HepG2 (cell line): ENCODE results near the gene LSM10. TPM values are rescaled to one million over a fixed set of nuclear protein-coding genes. Genes with fewer than 3 reads are reported as not detected.

Experiments used
- BCL6 ChIP-seq: IDR thresholded peaks from 2 replicates; pipeline ENCODE4 v1.6.1; 2016; ENCODE audit warnings: missing genetic modification reagents, missing compliant biosample characterization
- CAMTA2 ChIP-seq: sonication (generic); formaldehyde crosslinking; IDR thresholded peaks from 2 replicates; pipeline ENCODE4 v1.4.0; 2020; ENCODE audit warnings: mild to moderate bottlenecking, missing genetic modification reagents, borderline replicate concordance
- E2F5 ChIP-seq: sonication (generic); formaldehyde crosslinking; conservative IDR thresholded peaks from 2 replicates; pipeline ENCODE4 v1.4.0; 2020; ENCODE audit warnings: missing genetic modification reagents
- FOXM1 ChIP-seq: sonication (generic); formaldehyde crosslinking; IDR thresholded peaks from 2 replicates; pipeline ENCODE4 v1.5.0; 2020; ENCODE audit warnings: missing genetic modification reagents
- PBX2 ChIP-seq: IDR thresholded peaks from 2 replicates; pipeline ENCODE4 v1.6.1; 2016; ENCODE audit warnings: control low read depth
- PHF5A ChIP-seq: IDR thresholded peaks from one replicate; pipeline ENCODE4 v1.6.1; 2018; ENCODE audit warnings: low read depth, missing genetic modification reagents; ENCODE audit not compliant: unreplicated experiment
- STAT6 ChIP-seq: sonication (generic); formaldehyde crosslinking; IDR thresholded peaks from 2 replicates; pipeline ENCODE4 v1.4.0; 2020; ENCODE audit warnings: missing genetic modification reagents, mild to moderate bottlenecking, borderline replicate concordance
- TSC22D2 ChIP-seq: sonication (generic); formaldehyde crosslinking; IDR thresholded peaks from 2 replicates; pipeline ENCODE4 v1.5.1; 2020; ENCODE audit warnings: missing genetic modification reagents, mild to moderate bottlenecking, borderline replicate concordance
- ZBTB10 ChIP-seq: sonication (generic); formaldehyde crosslinking; IDR thresholded peaks from 2 replicates; pipeline ENCODE4 v1.4.0; 2020; ENCODE audit warnings: missing genetic modification reagents, borderline replicate concordance
- ZBTB4 ChIP-seq: sonication (generic); formaldehyde crosslinking; IDR thresholded peaks from 2 replicates; pipeline ENCODE4 v1.4.0; 2020; ENCODE audit warnings: missing genetic modification reagents, mild to moderate bottlenecking, borderline replicate concordance
- ZKSCAN8 ChIP-seq: IDR thresholded peaks from 2 replicates; pipeline ENCODE4 v1.6.1; 2016; ENCODE audit warnings: borderline replicate concordance, missing genetic modification reagents, missing compliant biosample characterization
- ZNF333 ChIP-seq: sonication (generic); formaldehyde crosslinking; IDR thresholded peaks from 2 replicates; pipeline ENCODE4 v1.4.0; 2020; ENCODE audit warnings: mild to moderate bottlenecking, missing genetic modification reagents, borderline replicate concordance
- ZNF362 ChIP-seq: sonication (generic); formaldehyde crosslinking; IDR thresholded peaks from 2 replicates; pipeline ENCODE4 v1.4.0; 2020; ENCODE audit warnings: missing genetic modification reagents, mild to moderate bottlenecking, borderline replicate concordance
- ZNF703 ChIP-seq: sonication (generic); formaldehyde crosslinking; IDR thresholded peaks from 2 replicates; pipeline ENCODE4 v1.5.1; 2020; ENCODE audit warnings: missing genetic modification reagents, mild to moderate bottlenecking, moderate library complexity, borderline replicate concordance
- ZZZ3 ChIP-seq: sonication (generic); formaldehyde crosslinking; IDR thresholded peaks from 2 replicates; pipeline ENCODE4 v1.4.0; 2020; ENCODE audit warnings: missing genetic modification reagents, mild to moderate bottlenecking, borderline replicate concordance
- polyA plus RNA-seq, 8 experiments: library from polyadenylated mRNA; depleted of rRNA in 3 of 8; stranded (reverse) in 7 of 8; unstranded in 1 of 8; fragments of >200 nt; fragmentation: Illumina TruSeq in 4 of 8; extraction: Trizol in 4 of 8; gene quantifications; 2 replicates each; pipeline versions ENCODE4 v1.2.1 to v1.2.3, GENCODE V29; 2011 to 2016; ENCODE audit warnings: low read depth in 4 of 8, missing spikeins in 1 of 8, mixed read lengths in 1 of 8; ENCODE audit not compliant: insufficient read depth in 1 of 8
- total RNA-seq, 5 experiments: library from RNA; depleted of rRNA; stranded (reverse); fragments of >200 nt; fragmentation: Illumina TruSeq; extraction: Trizol; gene quantifications; 2 replicates each; pipeline ENCODE4 v1.2.3, GENCODE V29; 2016; ENCODE audit warnings: low read depth in 1 of 5

Gene LSM10
- total and polyA plus RNA-seq, 2 of the 13 experiments (the other 11 are each of a cell fraction or from before 2014, with no cell fraction given), result 14.0 to 52.0 TPM

- no peak for TF ChIP-seq ZNF362
- 0 out of 2 replicates have a peak, but pooled peaks have one; percentile 70 for TF ChIP-seq ZZZ3 (CRISPR knock-in tag)
- TF ChIP-seq TSC22D2 (CRISPR knock-in tag), result no peak
- no peak for TF ChIP-seq PBX2 (CRISPR knock-in tag)
- TF ChIP-seq BCL6 (CRISPR knock-in tag), result no peak
- no peak for TF ChIP-seq ZKSCAN8
- TF ChIP-seq STAT6 (CRISPR knock-in tag), result no peak; the same call in 1 of the 2 replicates
- no peak for TF ChIP-seq E2F5 (CRISPR knock-in tag)
- TF ChIP-seq FOXM1 (CRISPR knock-in tag), result no peak
- no peak for TF ChIP-seq CAMTA2
- TF ChIP-seq ZBTB4 (CRISPR knock-in tag), result no peak
- TF ChIP-seq ZNF703 (CRISPR knock-in tag), result no peak
- TF ChIP-seq ZNF333, result no peak
- no peak for TF ChIP-seq PHF5A
- no peak for TF ChIP-seq ZBTB10 (CRISPR knock-in tag)
Measured at GRCh38 chr1:36386265-36387140, 11.2 kb downstream of the LSM10 start (continued).
